ENCODE data around the gene TRIM24.
"Not testable (repeated sequence)": the region's sequence is repeated elsewhere in the genome, so short reads cannot be mapped to it uniquely, and the experiment has no call there.

TRIM24 gene

GRCh38 chr7:138493535-138493934 lies 33.5 kb downstream of the TRIM24 start:
- no peak for DNase-seq (ENCODE audit: low read depth in 2 of 3, low spot score in 2 of 3)

- DNase-seq (ENCODE audit: low read depth in 2 of 3, low spot score in 2 of 3) = no peak
Observed at GRCh38 chr7:138495485-138495884, 35.4 kb downstream of the TRIM24 start.

GRCh38 chr7:138499340-138499739 lies 39.3 kb downstream of the TRIM24 start:
- DNase-seq (ENCODE audit: low read depth in 2 of 3, low spot score in 2 of 3) = no peak

GRCh38 chr7:138500303-138500702 lies 40.2 kb downstream of the TRIM24 start:
- DNase-seq (ENCODE audit: low read depth in 2 of 3, low spot score in 2 of 3) = not testable (repeated sequence)

- no peak for DNase-seq (ENCODE audit: low read depth in 2 of 3, low spot score in 2 of 3)
Observed at GRCh38 chr7:138500892-138501291, 40.8 kb downstream of the TRIM24 start.

- DNase-seq (ENCODE audit: low read depth in 2 of 3, low spot score in 2 of 3) = no peak
Observed at GRCh38 chr7:138502023-138502767, 42.1 kb downstream of the TRIM24 start.

GRCh38 chr7:138505361-138505873 lies 45.4 kb downstream of the TRIM24 start:
- DNase-seq (ENCODE audit: low read depth in 2 of 3, low spot score in 2 of 3) = no peak

GRCh38 chr7:138506764-138507163 lies 46.7 kb downstream of the TRIM24 start:
- no peak for DNase-seq (ENCODE audit: low read depth in 2 of 3, low spot score in 2 of 3)

GRCh38 chr7:138510003-138510402 lies 49.9 kb downstream of the TRIM24 start:
- no peak for DNase-seq (ENCODE audit: low read depth in 2 of 3, low spot score in 2 of 3)

GRCh38 chr7:138512092-138512858 lies 52.2 kb downstream of the TRIM24 start:
- no peak for DNase-seq (ENCODE audit: low read depth in 2 of 3, low spot score in 2 of 3)

GRCh38 chr7:138512885-138513284 lies 52.8 kb downstream of the TRIM24 start:
- no peak for DNase-seq (ENCODE audit: low read depth in 2 of 3, low spot score in 2 of 3)

- DNase-seq (ENCODE audit: low read depth in 2 of 3, low spot score in 2 of 3) = no peak
Observed at GRCh38 chr7:138513344-138513871, 53.3 kb downstream of the TRIM24 start.

GRCh38 chr7:138514044-138514443 lies 54.0 kb downstream of the TRIM24 start:
- DNase-seq (ENCODE audit: low read depth in 2 of 3, low spot score in 2 of 3) = no peak

GRCh38 chr7:138515001-138515528 lies 55.0 kb downstream of the TRIM24 start:
- no peak for DNase-seq (ENCODE audit: low read depth in 2 of 3, low spot score in 2 of 3)

- DNase-seq (ENCODE audit: low read depth in 2 of 3, low spot score in 2 of 3) = no peak
Observed at GRCh38 chr7:138519061-138519798, 59.2 kb downstream of the TRIM24 start.

GRCh38 chr7:138520742-138521141 lies 60.7 kb downstream of the TRIM24 start:
- DNase-seq (ENCODE audit: low read depth in 2 of 3, low spot score in 2 of 3) = no peak

- DNase-seq (ENCODE audit: low read depth in 2 of 3, low spot score in 2 of 3) = no peak
Observed at GRCh38 chr7:138521837-138522461, 61.9 kb downstream of the TRIM24 start.

GRCh38 chr7:138524259-138524658 lies 64.2 kb downstream of the TRIM24 start:
- DNase-seq (ENCODE audit: low read depth in 2 of 3, low spot score in 2 of 3) = no peak

GRCh38 chr7:138525757-138526156 lies 65.7 kb downstream of the TRIM24 start:
- no peak for DNase-seq (ENCODE audit: low read depth in 2 of 3, low spot score in 2 of 3)

- no peak for DNase-seq (ENCODE audit: low read depth in 2 of 3, low spot score in 2 of 3)
Observed at GRCh38 chr7:138527746-138528223, 67.7 kb downstream of the TRIM24 start.
